Transverse colon (tissue), 4 donors: ENCODE results near the gene ARHGEF3. TPM values are rescaled to one million over a fixed set of nuclear protein-coding genes. Genes with fewer than 3 reads are reported as not detected.

Experiments
- DNase-seq: peaks from one replicate; pipeline ENCODE4 v3.0.0-alpha.2; 2019
- H3K27ac ChIP-seq, 4 donors: fragments of 200-600 bp; sonication (generic); 2 replicates each; pipeline ENCODE4 v1.5.1; 2016 to 2018; ENCODE audit warnings: inconsistent platforms in 4 of 4
- H3K27me3 ChIP-seq: fragments of 200-600 bp; sonication (generic); 2 replicates; pipeline ENCODE4 v1.5.1; 2017; ENCODE audit warnings: inconsistent platforms
- H3K36me3 ChIP-seq, 4 donors: fragments of 200-600 bp; sonication (generic); 2 replicates each; pipeline ENCODE4 v1.5.1; 2017 to 2019; ENCODE audit warnings: inconsistent platforms in 4 of 4
- H3K4me1 ChIP-seq, 4 donors: fragments of 200-600 bp; sonication (generic); 2 replicates each; pipeline ENCODE4 v1.5.1; 2017 to 2020; ENCODE audit warnings: inconsistent platforms in 4 of 4
- H3K4me3 ChIP-seq, 4 donors: fragments of 200-600 bp; sonication (generic); 1 replicate in 1 of 4; 2 replicates in 3 of 4; pipeline versions ENCODE4 v1.5.1 to v1.6.1; 2017 to 2019; ENCODE audit warnings: inconsistent platforms in 4 of 4
- H3K9me3 ChIP-seq, 2 donors: fragments of 200-600 bp; sonication (generic); 2 replicates each; pipeline ENCODE4 v1.5.1; 2017 to 2019; ENCODE audit warnings: inconsistent platforms in 2 of 2
- CTCF ChIP-seq, 5 experiments: fragments of 200-600 bp in 3 of 5; fragments of 450-650 bp in 2 of 5; sonication (generic) in 3 of 5; IDR thresholded peaks; 1 replicate in 2 of 5; 2 replicates in 3 of 5; pipeline ENCODE4 v1.5.1; 2016 to 2017; ENCODE audit warnings: antibody characterized with exemption in 5 of 5, inconsistent platforms in 3 of 5, mild to moderate bottlenecking in 2 of 5, moderate library complexity in 1 of 5
- EP300 ChIP-seq: sonication (generic); formaldehyde crosslinking; IDR thresholded peaks from one replicate; pipeline ENCODE4 v1.6.1; 2017; ENCODE audit warnings: antibody characterized with exemption, low read depth
- POLR2A ChIP-seq: fragments of 450-650 bp; IDR thresholded peaks from one replicate; pipeline ENCODE4 v1.6.1; 2016; ENCODE audit warnings: antibody characterized with exemption, mild to moderate bottlenecking, moderate library complexity
- POLR2AphosphoS5 ChIP-seq, 3 donors: sonication (generic); formaldehyde crosslinking; IDR thresholded peaks; one replicate each; pipeline ENCODE4 v1.6.1; 2016; ENCODE audit warnings: antibody characterized with exemption in 3 of 3
- WGBS, 2 donors: methylation state at CpG; one replicate each; pipeline ENCODE4 v1.1.5; 2018; ENCODE audit warnings: low coverage in 1 of 2; 5-methylcytosine and 5-hydroxymethylcytosine counted together
- in situ Hi-C, 4 donors: fragments of 200-750 bp; cut with MboI; loops; one replicate each; pipeline versions ENCODE4 v1.15.0 to v1.15.1; 2017; ENCODE audit warnings: low sequenced_read_pairs in 3 of 4, low pct_ligation_motif_present in 1 of 4, low pct_unique_long_range_greater_than_20kb in 1 of 4
- intact Hi-C: fragments of 100-400 bp; cut with DNase I; formaldehyde crosslinking; loops from one replicate; pipeline ENCODE4 v1.15.1; 2023; ENCODE audit warnings: low total_unique reads
- total RNA-seq, 4 donors: library from RNA; depleted of rRNA; stranded (reverse); fragments of >200 nt; gene quantifications; one replicate each; pipeline ENCODE4 v1.1.0, GENCODE V29; 2016

The ARHGEF3 gene
- total RNA-seq, 4 donors from 2014 or later, result 2.6 to 13.2 (median 5.6) TPM

DNA sequence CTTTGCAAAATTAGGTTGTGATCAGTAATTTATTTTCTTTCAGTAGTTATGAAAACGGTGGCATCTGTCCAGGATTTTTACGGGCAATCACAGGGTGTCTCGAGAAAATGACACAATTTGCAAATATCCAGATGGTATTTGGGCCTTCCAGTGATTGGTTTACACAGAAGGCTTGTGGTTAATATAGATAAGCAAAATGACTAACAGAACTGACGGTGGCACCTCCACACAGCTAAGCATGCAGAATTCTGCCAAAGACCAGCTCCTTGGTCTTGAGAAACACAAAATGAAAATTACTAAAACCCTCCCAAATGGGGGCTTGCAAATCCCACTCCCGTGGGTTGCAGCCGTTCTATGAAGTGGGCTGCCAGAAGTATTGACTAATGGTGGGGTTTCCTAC, 5.5 kb downstream of the ARHGEF3 start:
- no peak for DNase-seq
- no peaks in the 10 kb centered on the region for H3K36me3 ChIP-seq
- TF ChIP-seq POLR2A, result no peak
- TF ChIP-seq POLR2AphosphoS5 (IDR thresholded peaks at IDR 0.05), result no peak
- no peak for TF ChIP-seq CTCF (IDR thresholded peaks at IDR 0.05)
- no peak for TF ChIP-seq EP300
- in situ Hi-C loops (loop anchor here (5.0 to 10.0 kb wide), 2 partner anchors 91 to 94 kb away; no protein-coding TSS in a partner anchor), intact Hi-C loops (loop anchor here (10.0 kb wide), 1 partner anchor 189 kb away; no protein-coding TSS in a partner anchor)
- H3K27me3 ChIP-seq, result no peaks in the 10 kb centered on the region
- no peak overlapping the region for H3K4me3 ChIP-seq
- 49 to 80% methylated on average over 1 to 6 of the region's 6 CpGs for WGBS, 2 donors
- no peaks in the 10 kb centered on the region for H3K9me3 ChIP-seq
- peak overlapping the region in 1 of 4 donors; percentile 10 for H3K27ac ChIP-seq
- peaks cover 10 to 54% (median 12%) of the 10 kb centered on the region in 4 donors for H3K4me1 ChIP-seq

DNA sequence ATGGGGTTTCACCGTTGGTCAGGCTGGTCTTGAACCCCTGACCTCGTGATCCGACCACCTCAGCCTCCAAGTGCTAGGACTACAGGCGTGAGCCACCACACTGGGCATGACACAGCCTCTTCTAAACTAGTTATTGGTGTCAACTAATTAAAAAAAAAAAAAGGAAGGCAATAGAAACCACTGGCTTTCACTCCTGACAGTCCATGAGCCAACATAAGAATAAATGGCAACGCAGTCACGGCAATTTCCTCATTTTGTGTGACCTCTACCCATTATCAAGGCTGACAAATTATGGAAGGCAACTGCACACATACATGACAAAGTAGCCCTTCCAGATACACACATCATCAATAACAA, 5.9 kb downstream of the ARHGEF3 start:
- 64 to 68% methylated on average over 6 of the region's 6 CpGs for WGBS, 2 donors
- H3K9me3 ChIP-seq, result no peaks in the 10 kb centered on the region
- H3K27ac ChIP-seq, result peak overlapping the region; percentile 10 to 47 (median 26)
- no peak overlapping the region for H3K4me3 ChIP-seq
- H3K36me3 ChIP-seq, result no peaks in the 10 kb centered on the region
- no peak for DNase-seq
- peaks cover 6 to 50% (median 11%) of the 10 kb centered on the region in 4 donors for H3K4me1 ChIP-seq
- in situ Hi-C loops, result loop anchor here (5.0 to 10.0 kb wide), 2 partner anchors 91 to 94 kb away; no protein-coding TSS in a partner anchor
- TF ChIP-seq EP300, result no peak
- no peak for TF ChIP-seq POLR2AphosphoS5 (IDR thresholded peaks at IDR 0.05)
- TF ChIP-seq CTCF (IDR thresholded peaks at IDR 0.05), result no peak
- no peak for TF ChIP-seq POLR2A
- intact Hi-C loops, result loop anchor here (10.0 kb wide), 1 partner anchor 189 kb away; no protein-coding TSS in a partner anchor
- no peaks in the 10 kb centered on the region for H3K27me3 ChIP-seq

DNA sequence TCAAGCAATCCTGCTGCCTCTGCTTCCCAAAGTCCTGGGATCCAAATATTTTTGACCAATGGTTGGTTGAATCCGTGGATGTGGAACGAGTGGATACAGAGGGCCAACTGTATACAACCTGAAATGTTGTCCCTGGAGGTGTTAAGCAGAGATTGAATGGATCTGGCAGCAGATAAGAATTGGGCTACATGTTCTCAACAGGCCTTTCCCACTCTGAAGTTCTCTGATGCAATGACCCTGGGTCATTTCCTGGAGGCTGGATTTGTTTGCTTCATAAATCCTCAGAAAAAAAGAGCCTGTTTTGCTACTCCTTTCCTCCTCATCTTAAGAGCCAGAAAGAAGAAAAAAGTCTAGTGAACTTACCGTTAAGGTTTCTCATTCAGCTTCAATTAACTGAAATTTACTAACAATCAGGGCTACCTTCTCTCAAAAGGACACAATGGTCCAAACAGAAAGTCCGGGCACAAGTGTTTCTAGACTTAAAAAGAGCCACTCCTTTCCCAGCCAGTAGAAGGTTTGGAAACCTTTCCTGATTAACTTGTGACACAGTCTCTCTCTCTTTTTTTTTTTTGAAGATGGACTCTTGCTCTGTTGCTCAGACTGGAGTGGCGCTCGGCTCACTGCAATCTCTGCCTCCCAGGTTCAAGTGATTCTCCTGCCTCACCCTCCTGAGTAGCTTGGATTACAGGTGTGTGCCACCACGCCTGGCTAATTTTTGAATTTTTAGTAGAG, 6.5 kb downstream of the ARHGEF3 start:
- intact Hi-C loops, result loop anchor here (10.0 kb wide), 1 partner anchor 190 kb away; no protein-coding TSS in a partner anchor
- Histone ChIP-seq H3K27ac (peak overlapping the region; percentile 10 to 47 (median 26)), H3K4me3 (no peak overlapping the region), H3K4me1 (peaks cover 6 to 50% (median 10%) of the 10 kb centered on the region in 4 donors), H3K27me3 (no peaks in the 10 kb centered on the region), H3K9me3 (no peaks in the 10 kb centered on the region), H3K36me3 (no peaks in the 10 kb centered on the region)
- WGBS, 2 donors, result 68% methylated on average over 5 to 7 of the region's 7 CpGs
- no peak for DNase-seq
- in situ Hi-C loops, result loop anchor here (5.0 to 10.0 kb wide), 2 partner anchors 90 to 93 kb away; no protein-coding TSS in a partner anchor
- TF ChIP-seq POLR2AphosphoS5 (IDR thresholded peaks at IDR 0.05), result no peak
- no peak for TF ChIP-seq CTCF (IDR thresholded peaks at IDR 0.05)
- TF ChIP-seq POLR2A, result no peak
- no peak for TF ChIP-seq EP300

- in situ Hi-C loops, result loop anchor here in 2 of 4 donors (10.0 kb wide), 1 partner anchor 87 kb away; no protein-coding TSS in a partner anchor
- peaks cover 0 to 48% (median 1%) of the 10 kb centered on the region in 4 donors for H3K4me1 ChIP-seq
- no peak for DNase-seq
- intact Hi-C loops, result loop anchor here (10.0 kb wide), 1 partner anchor 193 kb away; no protein-coding TSS in a partner anchor
- no peak overlapping the region for H3K4me3 ChIP-seq
- H3K9me3 ChIP-seq, result no peaks in the 10 kb centered on the region
- no peaks in the 10 kb centered on the region for H3K36me3 ChIP-seq
- H3K27me3 ChIP-seq, result no peaks in the 10 kb centered on the region
- no peak for TF ChIP-seq CTCF (IDR thresholded peaks at IDR 0.05)
- TF ChIP-seq EP300, result no peak
- no peak for TF ChIP-seq POLR2A
- no peak for TF ChIP-seq POLR2AphosphoS5 (IDR thresholded peaks at IDR 0.05)
- 85 to 100% methylated on average over 1 of the region's 1 CpG for WGBS, 2 donors
- H3K27ac ChIP-seq, result no peak overlapping the region
Measured at GRCh38 chr3:56792193-56792592, 9.6 kb downstream of the ARHGEF3 start.
